Caco-2 (cell line): ENCODE measurements around the gene SLC2A4RG. TPM values are rescaled to one million over a fixed set of nuclear protein-coding genes. Genes with fewer than 3 reads are reported as not detected.
A peak's percentile ranks its signal among the peaks of the same experiment; 100 is the strongest.

Source experiments
- BruUV-seq: library from RNA; stranded (reverse); fragments of 400-500 nt; replicated peaks from 2 replicates; lab custom pipeline; 2021; lab: Mats Ljungman, UMichigan
- CTCF ChIA-PET: fragments of 300-600 bp; sonication (Branson Sonifier 250); formaldehyde crosslinking; loops from one replicate; lab custom pipeline; 2022; ENCODE audit warnings: antibody characterized with exemption; lab: Charles Lee
- POLR2A ChIA-PET: fragments of 300-600 bp; sonication (Branson Sonifier 250); formaldehyde crosslinking; loops from one replicate; lab custom pipeline; 2022; ENCODE audit warnings: antibody characterized with exemption; lab: Charles Lee
- DNase-seq, 2 experiments: peaks; one replicate each; pipeline versions ENCODE4 v3.0.0 to v3.0.0-alpha.2; 2020 to 2022
- H3K27me3 ChIP-seq: replicated peaks from 2 replicates; pipeline ENCODE4 v1.6.0; 2011; ENCODE audit warnings: low read length; ENCODE audit not compliant: control insufficient read depth, insufficient read depth
- H3K36me3 ChIP-seq: 2 replicates; pipeline ENCODE4 v1.5.1; 2011; ENCODE audit warnings: low read length; ENCODE audit not compliant: control insufficient read depth, insufficient read depth
- H3K4me1 ChIP-seq: fragments of 250-450 bp; sonication (Bioruptor Pico); 2 replicates; pipeline ENCODE4 v1.5.1; 2020; ENCODE audit warnings: mild to moderate bottlenecking
- H3K4me3 ChIP-seq: 2 replicates; pipeline ENCODE4 v1.5.1; 2011; ENCODE audit warnings: low read depth, mild to moderate bottlenecking, control low read depth, low read length
- H3K9me3 ChIP-seq: fragments of 250-450 bp; sonication (Bioruptor Pico); 2 replicates; pipeline ENCODE4 v1.5.1; 2020; ENCODE audit warnings: mild to moderate bottlenecking, moderate library complexity
- H3K27ac Mint-ChIP-seq: one replicate; pipeline ENCODE4 v1.8.0; 2022; ENCODE audit warnings: mixed read lengths; ENCODE audit not compliant: unreplicated experiment
- H3K27me3 Mint-ChIP-seq: one replicate; pipeline ENCODE4 v1.8.0; 2022; ENCODE audit warnings: mixed read lengths; ENCODE audit not compliant: insufficient read depth, unreplicated experiment
- H3K36me3 Mint-ChIP-seq: one replicate; pipeline ENCODE4 v1.8.0; 2022; ENCODE audit warnings: mild to moderate bottlenecking, mixed read lengths; ENCODE audit not compliant: insufficient read depth, unreplicated experiment
- H3K4me1 Mint-ChIP-seq: one replicate; pipeline ENCODE4 v1.8.0; 2022; ENCODE audit warnings: low read depth, mixed read lengths; ENCODE audit not compliant: unreplicated experiment
- H3K4me3 Mint-ChIP-seq: one replicate; pipeline ENCODE4 v1.8.0; 2022; ENCODE audit warnings: mild to moderate bottlenecking, moderate library complexity, mixed read lengths; ENCODE audit not compliant: unreplicated experiment
- H3K9me3 Mint-ChIP-seq: one replicate; pipeline ENCODE4 v1.8.0; 2022; ENCODE audit warnings: mixed read lengths; ENCODE audit not compliant: unreplicated experiment
- intact Hi-C: fragments of 100-400 bp; cut with micrococcal nuclease; formaldehyde crosslinking; loops from one replicate; pipeline ENCODE4 v1.10.0; 2022; ENCODE audit not compliant: unreplicated experiment
- total RNA-seq: library from RNA; stranded (reverse); gene quantifications from 2 replicates; pipeline ENCODE4 v1.2.3, GENCODE V29; 2022
- TF ChIP-seq, protein P1 (sequence below), 2 experiments: fragments of 200-600 bp in 1 of 2; IDR thresholded peaks; 1 replicate in 1 of 2; 2 replicates in 1 of 2; pipeline versions ENCODE4 v1.5.1 to v1.8.0; 2011 to 2022; ENCODE audit warnings: antibody characterized with exemption in 1 of 2, control low read depth in 1 of 2, inconsistent platforms in 1 of 2, low read depth in 1 of 2, low read length in 1 of 2, mild to moderate bottlenecking in 1 of 2, moderate library complexity in 1 of 2; ENCODE audit not compliant: insufficient read depth in 1 of 2, severe bottlenecking in 1 of 2, unreplicated experiment in 1 of 2

SLC2A4RG gene
- total RNA-seq, 1 experiment from 2014 or later, result 234 TPM

DNA sequence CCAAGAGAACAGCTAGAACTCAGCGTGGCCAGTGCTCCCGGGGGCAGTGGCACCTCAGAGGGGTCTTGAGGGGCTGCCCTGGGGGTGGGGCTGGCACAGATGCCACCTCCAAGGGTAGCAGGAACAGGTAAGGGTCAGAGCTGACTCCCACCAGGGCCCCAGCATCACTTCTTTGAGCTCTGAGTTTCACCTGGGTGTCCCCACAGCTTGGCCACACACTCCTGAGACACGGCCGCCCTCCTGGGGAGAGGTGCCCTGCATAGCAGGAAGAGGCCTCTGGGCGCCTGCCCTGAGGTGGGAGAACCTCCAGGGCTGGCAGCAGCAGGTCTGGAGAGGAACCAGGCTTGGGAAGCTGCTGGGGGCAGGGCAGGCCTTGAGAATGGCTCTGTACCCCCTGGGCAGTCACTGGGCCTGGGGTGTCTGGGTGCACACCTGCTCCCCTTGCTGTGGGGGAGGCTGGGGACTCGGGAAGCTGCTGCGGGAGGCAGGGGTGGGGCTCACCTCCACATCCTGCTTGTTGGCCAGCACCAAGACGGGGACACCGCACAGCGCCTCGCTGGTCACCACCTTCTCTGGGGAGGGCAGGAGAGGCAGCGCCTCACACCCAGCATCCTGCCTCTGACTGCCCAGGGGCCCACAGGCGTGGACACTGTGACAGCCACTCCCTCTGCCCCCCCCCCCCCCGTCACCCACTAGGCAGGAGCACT is 38.1 kb upstream of the SLC2A4RG start:
- Mint-ChIP-seq H3K36me3 (peaks cover 100% of the 10 kb centered on the region), H3K9me3 (no peaks in the 10 kb centered on the region), H3K27ac (peak overlapping the region; percentile 30), H3K4me1 (peaks cover 13% of the 10 kb centered on the region), H3K27me3 (no peaks in the 10 kb centered on the region), H3K4me3 (no peak overlapping the region)
- BruUV-seq, result no TSS peak
- ChIA-PET CTCF (no interaction called here), POLR2A (no interaction called here)
- H3K4me3 ChIP-seq, result no peak overlapping the region
- peak; percentile 29 to 58 for DNase-seq
- H3K9me3 ChIP-seq, result no peaks in the 10 kb centered on the region
- peaks cover 28% of the 10 kb centered on the region for H3K4me1 ChIP-seq
- TF ChIP-seq, protein P1, sequence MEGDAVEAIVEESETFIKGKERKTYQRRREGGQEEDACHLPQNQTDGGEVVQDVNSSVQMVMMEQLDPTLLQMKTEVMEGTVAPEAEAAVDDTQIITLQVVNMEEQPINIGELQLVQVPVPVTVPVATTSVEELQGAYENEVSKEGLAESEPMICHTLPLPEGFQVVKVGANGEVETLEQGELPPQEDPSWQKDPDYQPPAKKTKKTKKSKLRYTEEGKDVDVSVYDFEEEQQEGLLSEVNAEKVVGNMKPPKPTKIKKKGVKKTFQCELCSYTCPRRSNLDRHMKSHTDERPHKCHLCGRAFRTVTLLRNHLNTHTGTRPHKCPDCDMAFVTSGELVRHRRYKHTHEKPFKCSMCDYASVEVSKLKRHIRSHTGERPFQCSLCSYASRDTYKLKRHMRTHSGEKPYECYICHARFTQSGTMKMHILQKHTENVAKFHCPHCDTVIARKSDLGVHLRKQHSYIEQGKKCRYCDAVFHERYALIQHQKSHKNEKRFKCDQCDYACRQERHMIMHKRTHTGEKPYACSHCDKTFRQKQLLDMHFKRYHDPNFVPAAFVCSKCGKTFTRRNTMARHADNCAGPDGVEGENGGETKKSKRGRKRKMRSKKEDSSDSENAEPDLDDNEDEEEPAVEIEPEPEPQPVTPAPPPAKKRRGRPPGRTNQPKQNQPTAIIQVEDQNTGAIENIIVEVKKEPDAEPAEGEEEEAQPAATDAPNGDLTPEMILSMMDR (IDR thresholded peaks at IDR 0.05; ENCODE audit: insufficient read depth in 1 of 2, low read depth in 1 of 2, low read length in 1 of 2, severe bottlenecking in 1 of 2, unreplicated experiment in 1 of 2), result no peak
- H3K27me3 ChIP-seq, result no peaks in the 10 kb centered on the region
- peaks cover 12% of the 10 kb centered on the region for H3K36me3 ChIP-seq
- intact Hi-C loops, result no loop called here

DNA sequence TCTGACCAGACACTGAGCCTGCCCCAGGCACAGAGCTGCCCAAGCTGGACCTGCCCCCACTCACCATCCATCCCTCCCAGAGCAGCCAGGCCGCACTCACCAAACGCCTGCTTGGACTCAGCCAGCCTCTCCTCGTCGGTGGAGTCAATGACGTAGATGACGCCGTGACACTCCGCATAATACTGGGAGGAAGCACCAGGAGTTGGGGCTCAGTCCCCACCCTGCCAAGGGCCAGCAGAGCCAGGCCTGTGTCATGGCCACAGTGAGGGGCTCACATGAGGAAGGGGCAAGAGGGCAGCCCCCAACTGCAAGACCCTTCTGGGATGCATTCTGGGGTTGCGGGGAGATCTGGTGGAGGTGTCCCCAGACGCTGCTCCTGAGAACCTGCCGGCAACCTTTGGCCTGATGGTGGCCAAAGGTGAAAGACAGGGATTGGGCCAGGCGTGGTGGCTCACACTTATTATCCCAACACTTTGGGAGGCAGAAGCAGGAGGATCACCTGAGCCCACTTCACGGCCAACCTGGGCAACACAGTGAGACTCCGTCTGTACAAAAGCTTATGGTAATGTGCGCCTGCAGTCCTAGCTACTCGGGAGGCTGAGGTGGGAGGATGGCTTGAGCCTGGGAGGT is 37.4 kb upstream of the SLC2A4RG start:
- peak in 1 of 2 experiments; percentile 55 for DNase-seq
- H3K4me1 Mint-ChIP-seq, result peaks cover 18% of the 10 kb centered on the region
- H3K27ac Mint-ChIP-seq, result peak overlapping the region; percentile 44
- H3K4me1 ChIP-seq, result peaks cover 24% of the 10 kb centered on the region
- CTCF ChIA-PET, result no interaction called here
- peaks cover 100% of the 10 kb centered on the region for H3K36me3 Mint-ChIP-seq
- H3K4me3 ChIP-seq, result no peak overlapping the region
- intact Hi-C loops, result no loop called here
- H3K36me3 ChIP-seq, result peaks cover 12% of the 10 kb centered on the region
- no peaks in the 10 kb centered on the region for H3K27me3 ChIP-seq
- TF ChIP-seq, protein P1 (IDR thresholded peaks at IDR 0.05; ENCODE audit: insufficient read depth in 1 of 2, low read depth in 1 of 2, low read length in 1 of 2, severe bottlenecking in 1 of 2, unreplicated experiment in 1 of 2), result no peak
- POLR2A ChIA-PET, result no interaction called here
- H3K4me3 Mint-ChIP-seq, result no peak overlapping the region
- no peaks in the 10 kb centered on the region for H3K9me3 Mint-ChIP-seq
- no peaks in the 10 kb centered on the region for H3K27me3 Mint-ChIP-seq
- BruUV-seq, result no TSS peak
- H3K9me3 ChIP-seq, result no peaks in the 10 kb centered on the region

DNA sequence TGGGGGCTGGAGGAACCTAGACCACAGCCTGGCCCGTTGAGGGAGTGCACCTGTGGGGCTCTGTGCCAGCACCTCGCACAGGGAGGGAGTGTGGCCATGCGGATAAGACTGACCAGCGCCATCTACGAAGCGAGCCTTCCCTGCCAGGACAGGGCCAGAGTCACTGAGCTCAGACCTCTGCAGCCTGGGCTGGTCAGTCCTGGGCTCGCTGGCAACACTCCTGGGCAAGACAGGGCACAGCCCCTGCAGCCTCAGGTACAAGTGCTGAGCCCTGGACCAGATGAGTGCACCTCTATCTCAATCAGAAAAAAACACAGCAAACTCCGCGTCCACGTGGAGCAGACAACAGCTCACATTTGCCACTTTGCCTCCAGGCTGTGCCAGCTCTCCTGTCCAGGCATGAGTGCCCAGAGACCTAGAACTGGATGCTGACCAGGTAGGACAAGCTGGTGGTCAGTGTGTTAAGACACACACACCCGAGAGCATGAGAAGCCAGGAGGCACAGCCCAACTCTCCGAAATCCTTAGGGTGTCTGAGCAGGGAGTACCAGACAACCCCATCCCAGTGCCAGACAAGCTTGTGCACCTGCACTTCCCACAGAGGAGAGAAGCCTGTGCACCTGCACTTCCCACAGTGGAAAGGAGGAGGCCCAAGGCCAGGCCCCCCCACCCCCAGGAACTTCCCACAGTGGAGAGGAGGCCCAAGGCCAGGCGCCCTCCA is 36.7 kb upstream of the SLC2A4RG start:
- peak; percentile 17 to 42 for DNase-seq

More for the DNA sequence above, 36.7 kb upstream of the SLC2A4RG start:
- ChIA-PET CTCF (no interaction called here), POLR2A (no interaction called here)
- intact Hi-C loops, result no loop called here
- peaks cover 100% of the 10 kb centered on the region for H3K36me3 Mint-ChIP-seq
- TF ChIP-seq, protein P1 (IDR thresholded peaks at IDR 0.05; ENCODE audit: insufficient read depth in 1 of 2, low read depth in 1 of 2, low read length in 1 of 2, severe bottlenecking in 1 of 2, unreplicated experiment in 1 of 2), result no peak
- no peak overlapping the region for H3K4me3 Mint-ChIP-seq
- Histone ChIP-seq H3K27me3 (no peaks in the 10 kb centered on the region), H3K36me3 (peaks cover 12% of the 10 kb centered on the region), H3K4me1 (peaks cover 20% of the 10 kb centered on the region), H3K9me3 (no peaks in the 10 kb centered on the region), H3K4me3 (no peak overlapping the region)
- H3K27ac Mint-ChIP-seq, result peak overlapping the region; percentile 44
- no peaks in the 10 kb centered on the region for H3K27me3 Mint-ChIP-seq
- BruUV-seq, result no TSS peak
- H3K4me1 Mint-ChIP-seq, result peaks cover 11% of the 10 kb centered on the region
- no peaks in the 10 kb centered on the region for H3K9me3 Mint-ChIP-seq
